PFSK-1 (cell line): ENCODE data around the gene NPR1.

Source experiments
- POLR2AphosphoS5 ChIP-seq: IDR thresholded peaks from 2 replicates; pipeline ENCODE4 v1.6.1; 2012; ENCODE audit warnings: low read depth, mild to moderate bottlenecking, control low read depth, low read length, moderate library complexity
- TAF1 ChIP-seq: IDR thresholded peaks from 2 replicates; pipeline ENCODE4 v1.6.1; 2012; ENCODE audit warnings: low read length, control low read depth, borderline replicate concordance; ENCODE audit not compliant: insufficient read depth
- TF ChIP-seq, protein P1 (sequence below), 2 experiments: IDR thresholded peaks; 2 replicates each; pipeline versions ENCODE4 v1.6.1 to v1.8.0; 2011 to 2012; ENCODE audit warnings: low read depth in 2 of 2, low read length in 2 of 2, control low read depth in 1 of 2, inconsistent platforms in 1 of 2, mild to moderate bottlenecking in 1 of 2, moderate library complexity in 1 of 2; ENCODE audit not compliant: insufficient read depth in 1 of 2

DNA sequence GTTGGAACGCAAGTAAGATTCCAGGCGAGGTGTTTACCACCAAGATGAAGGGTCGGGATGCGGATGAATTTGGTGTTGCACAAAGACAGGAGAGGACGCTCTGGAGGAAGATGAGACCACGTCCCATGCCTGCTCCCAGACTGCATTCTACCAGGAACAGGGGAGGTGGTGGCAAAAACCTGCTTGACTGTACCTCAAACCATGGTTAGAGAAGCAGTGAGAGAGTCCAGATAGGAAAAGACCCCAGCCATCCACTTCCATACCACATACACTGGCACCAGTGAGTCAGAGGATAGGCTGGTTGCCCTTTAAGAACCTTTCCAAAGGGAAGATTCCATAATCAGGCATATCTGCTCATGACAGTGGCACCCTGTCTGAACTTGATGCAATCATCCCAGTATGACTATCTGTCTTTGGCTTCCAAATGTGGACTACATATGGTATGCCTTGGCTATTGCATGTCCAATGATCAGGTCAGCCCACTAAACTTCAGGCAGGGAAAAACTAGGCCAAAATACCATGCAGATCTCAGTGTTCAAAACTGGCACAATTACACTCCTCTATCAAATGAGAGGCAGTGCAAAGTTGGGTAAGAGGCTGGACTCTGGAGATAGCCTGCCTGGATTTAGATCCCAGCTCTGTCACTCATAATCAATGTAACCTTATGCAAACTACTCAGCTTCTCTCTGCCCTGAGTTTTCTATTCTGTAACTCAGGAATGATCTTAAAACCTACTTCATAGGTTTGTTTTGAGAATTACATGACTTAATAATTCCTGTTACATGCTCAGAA lies 20.6 kb downstream of the NPR1 start:
- TF ChIP-seq TAF1 (no peak), POLR2AphosphoS5 (no peak)
- TF ChIP-seq, protein P1, sequence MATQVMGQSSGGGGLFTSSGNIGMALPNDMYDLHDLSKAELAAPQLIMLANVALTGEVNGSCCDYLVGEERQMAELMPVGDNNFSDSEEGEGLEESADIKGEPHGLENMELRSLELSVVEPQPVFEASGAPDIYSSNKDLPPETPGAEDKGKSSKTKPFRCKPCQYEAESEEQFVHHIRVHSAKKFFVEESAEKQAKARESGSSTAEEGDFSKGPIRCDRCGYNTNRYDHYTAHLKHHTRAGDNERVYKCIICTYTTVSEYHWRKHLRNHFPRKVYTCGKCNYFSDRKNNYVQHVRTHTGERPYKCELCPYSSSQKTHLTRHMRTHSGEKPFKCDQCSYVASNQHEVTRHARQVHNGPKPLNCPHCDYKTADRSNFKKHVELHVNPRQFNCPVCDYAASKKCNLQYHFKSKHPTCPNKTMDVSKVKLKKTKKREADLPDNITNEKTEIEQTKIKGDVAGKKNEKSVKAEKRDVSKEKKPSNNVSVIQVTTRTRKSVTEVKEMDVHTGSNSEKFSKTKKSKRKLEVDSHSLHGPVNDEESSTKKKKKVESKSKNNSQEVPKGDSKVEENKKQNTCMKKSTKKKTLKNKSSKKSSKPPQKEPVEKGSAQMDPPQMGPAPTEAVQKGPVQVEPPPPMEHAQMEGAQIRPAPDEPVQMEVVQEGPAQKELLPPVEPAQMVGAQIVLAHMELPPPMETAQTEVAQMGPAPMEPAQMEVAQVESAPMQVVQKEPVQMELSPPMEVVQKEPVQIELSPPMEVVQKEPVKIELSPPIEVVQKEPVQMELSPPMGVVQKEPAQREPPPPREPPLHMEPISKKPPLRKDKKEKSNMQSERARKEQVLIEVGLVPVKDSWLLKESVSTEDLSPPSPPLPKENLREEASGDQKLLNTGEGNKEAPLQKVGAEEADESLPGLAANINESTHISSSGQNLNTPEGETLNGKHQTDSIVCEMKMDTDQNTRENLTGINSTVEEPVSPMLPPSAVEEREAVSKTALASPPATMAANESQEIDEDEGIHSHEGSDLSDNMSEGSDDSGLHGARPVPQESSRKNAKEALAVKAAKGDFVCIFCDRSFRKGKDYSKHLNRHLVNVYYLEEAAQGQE (IDR thresholded peaks at IDR 0.05; ENCODE audit: insufficient read depth in 1 of 2, low read depth in 2 of 2, low read length in 2 of 2): no peak
